ENCODE results near the gene SRSF7. TPM values are rescaled to one million over a fixed set of nuclear protein-coding genes. Genes with fewer than 3 reads are reported as not detected.

The SRSF7 gene
- total RNA-seq, 6 donors from 2014 or later = 44.2 to 260 (median 121) TPM

Other genes with a start within 250 kb of the SRSF7 start
- gene HNRNPLL, start 148.4 kb downstream of the SRSF7 start, total RNA-seq = 10 to 100 TPM; 41.0 to 71.3 (median 46.2) TPM
- gene GALM, start 85.2 kb downstream of the SRSF7 start, total RNA-seq = 10 to 100 TPM; 13.4 to 33.1 (median 26.3) TPM
- gene GEMIN6, start 26.8 kb upstream of the SRSF7 start, total RNA-seq = 10 to 100 TPM in 1 of 6 donors, 1 to 10 TPM in 5; 3.1 to 10.3 (median 8.1) TPM
- 10 to 100 TPM in 5 of 6 donors, 1 to 10 TPM in 1; 8.0 to 45.1 (median 15.3) TPM for gene DHX57, start 124.6 kb upstream of the SRSF7 start, total RNA-seq
- gene MORN2, start 124.6 kb upstream of the SRSF7 start, total RNA-seq = 10 to 100 TPM in 4 of 6 donors, 1 to 10 TPM in 2; 6.3 to 36.0 (median 12.1) TPM
- gene ARHGEF33, start 138.5 kb upstream of the SRSF7 start, total RNA-seq = 1 to 10 TPM in 3 of 6 donors, under 1 TPM in 3; 0.34 to 3.1 (median 1.0) TPM

All from upper lobe of left lung (tissue), 6 donors.